Cerebellar nuclear complex (tissue), 1 donor: Measurements from ENCODE around the gene MT1M.
"Not testable (repeated sequence)": the region's sequence is repeated elsewhere in the genome, so short reads cannot be mapped to it uniquely, and the experiment has no call there.

ENCODE experiments used
- DNase-seq, 2 experiments: peaks; one replicate each; lab custom pipeline; 2025; lab: John Stamatoyannopoulos, UW

The MT1M gene

GRCh38 chr16:56674570-56674969, 42.1 kb downstream of the MT1M start:
- DNase-seq = not testable (repeated sequence)

DNA sequence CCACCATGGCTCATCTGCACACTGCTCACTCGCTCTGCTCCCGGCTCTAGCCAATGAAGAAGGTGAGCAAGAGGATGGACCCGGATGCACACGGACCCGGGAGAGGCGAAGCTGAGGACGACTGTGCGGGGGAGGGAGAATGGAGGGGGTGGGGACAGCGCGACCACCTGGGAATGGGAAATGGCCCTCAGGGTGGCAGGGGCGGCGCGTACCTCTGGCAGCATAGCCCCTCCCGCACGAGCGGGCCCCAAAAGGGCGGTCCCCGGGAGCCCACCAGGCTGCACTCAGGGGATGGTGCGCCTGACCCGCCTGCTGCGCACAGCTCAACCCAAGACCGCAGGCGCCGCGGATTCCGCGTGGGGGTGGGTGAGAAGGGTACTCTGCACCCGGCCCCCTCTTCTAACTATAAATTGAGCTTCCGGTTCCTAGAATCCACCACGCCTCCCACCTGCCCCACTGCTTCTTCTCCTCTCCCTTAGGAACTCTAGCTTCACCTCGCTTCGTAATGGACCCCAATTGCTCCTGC, 43.3 kb downstream of the MT1M start:
- DNase-seq = no peak

DNA sequence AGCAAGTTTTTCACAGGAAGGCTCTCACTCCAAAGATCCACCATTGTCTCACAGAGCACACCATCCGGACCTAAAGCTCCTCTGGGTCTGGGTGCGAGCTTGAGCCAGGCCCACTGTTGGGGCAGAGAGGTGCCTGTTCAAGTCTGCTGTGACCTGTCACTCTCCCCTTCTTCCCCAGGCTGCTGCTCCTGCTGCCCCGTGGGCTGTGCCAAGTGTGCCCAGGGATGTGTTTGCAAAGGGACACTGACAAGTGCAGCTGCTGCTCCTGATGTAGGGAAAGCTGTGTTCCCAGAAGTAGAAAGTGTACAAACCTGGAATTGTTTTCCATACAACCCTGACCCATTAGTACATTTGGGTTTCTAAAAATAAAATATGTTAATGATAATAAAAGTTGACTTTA, 45.0 kb downstream of the MT1M start:
- DNase-seq = no peak

- no peak for DNase-seq
Measured at GRCh38 chr16:56679078-56679730, 46.7 kb downstream of the MT1M start.

GRCh38 chr16:56679818-56680217, 47.4 kb downstream of the MT1M start:
- no peak for DNase-seq

DNA sequence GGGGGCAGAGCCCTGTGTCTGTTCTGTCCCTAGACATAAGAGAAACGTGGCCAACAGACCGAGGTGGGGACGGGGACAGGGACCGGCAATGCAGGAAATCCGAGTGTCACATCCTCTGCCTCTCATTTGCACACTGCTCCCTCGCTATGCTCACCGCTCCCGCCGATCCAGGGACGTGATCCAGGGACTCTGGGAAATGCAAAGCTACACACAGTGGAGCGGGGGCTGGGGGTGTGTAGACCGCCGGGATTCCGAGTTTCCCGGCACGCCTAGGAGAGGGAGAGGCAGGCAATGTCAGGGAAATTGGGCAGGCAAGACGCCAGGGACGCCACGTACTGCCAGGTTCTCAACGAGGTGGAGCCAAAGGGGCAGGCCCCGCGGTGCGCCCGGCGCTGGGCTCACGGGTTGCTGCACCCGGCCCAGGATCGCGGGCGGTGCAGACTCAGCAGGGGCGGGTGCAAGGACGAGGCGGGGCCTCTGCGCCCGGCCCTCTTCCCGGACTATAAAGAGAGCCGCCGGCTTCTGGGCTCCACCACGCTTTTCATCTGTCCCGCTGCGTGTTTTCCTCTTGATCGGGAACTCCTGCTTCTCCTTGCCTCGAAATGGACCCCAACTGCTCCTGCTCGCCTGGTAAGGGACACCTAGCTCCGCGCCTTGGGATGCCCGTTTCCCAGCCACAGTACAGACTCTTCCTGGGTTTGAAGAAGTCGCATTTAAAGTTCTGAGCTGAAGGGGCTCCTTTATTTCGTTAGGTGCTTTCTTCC, 49.7 kb downstream of the MT1M start, which contains the start of gene MT1X:
Gene MT1X, plus strand, starts transcription at position 532 of the 764 bp plus-strand sequence. Its CDS starts 71 bp downstream, at position 603.
- peak; percentile 50 to 93 for DNase-seq

GRCh38 chr16:56682703-56683397, 50.4 kb downstream of the MT1M start:
- no peak for DNase-seq
